ENCODE results near the gene PKM. TPM values are rescaled to one million over a fixed set of nuclear protein-coding genes. Genes with fewer than 3 reads are reported as not detected.

PKM gene
- total and polyA plus RNA-seq, 2 donors (not counting 1 experiment from before 2014, with no cell fraction given), result 1,892 to 2,521 TPM

DNA sequence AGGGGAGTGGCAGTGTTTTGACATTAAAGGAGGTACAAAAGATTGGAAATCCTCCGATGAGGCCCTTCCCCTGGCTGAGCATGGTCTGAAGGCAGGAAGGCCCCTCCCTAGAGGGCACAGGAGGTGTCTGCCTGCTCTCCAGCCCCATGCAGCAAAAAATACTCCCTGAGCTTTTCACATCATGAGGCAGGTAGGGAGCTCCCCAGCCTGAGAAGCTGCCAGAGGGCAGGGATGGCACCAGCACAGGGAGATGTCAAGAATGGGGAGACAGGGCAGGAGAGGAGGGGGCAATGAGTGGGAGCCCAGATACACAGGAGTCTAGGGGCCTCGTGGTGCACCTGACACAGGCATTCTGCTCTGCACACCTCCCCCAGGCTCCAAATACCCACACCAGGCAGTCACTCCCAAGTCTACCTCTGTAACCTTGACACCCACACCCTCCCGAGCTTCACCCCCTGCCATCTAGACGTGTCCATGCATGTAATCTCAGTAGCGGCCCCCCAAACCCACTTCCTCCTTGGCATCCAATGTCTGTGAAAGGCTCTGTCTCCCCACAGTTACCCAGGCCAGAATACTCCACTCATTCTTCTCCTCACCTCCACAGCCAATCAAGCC, 56.3 kb downstream of the PKM start:
- Histone ChIP-seq H3K4me3 (replicated peaks in 1 of 4; ENCODE audit: control extremely low read depth in 1 of 4, insufficient read depth in 1 of 4, low read depth in 3 of 4, low read length in 4 of 4) (no peak overlapping the region), H4K20me1 (ENCODE audit: control insufficient read depth, extremely low read depth, insufficient read depth, low read length) (no peaks in the 10 kb centered on the region), H3K27ac (ENCODE audit: insufficient read depth, low read length) (no peak overlapping the region), H3K9ac (ENCODE audit: insufficient read depth, low read length) (no peak overlapping the region), H3K4me2 (ENCODE audit: extremely low read depth, insufficient read depth, low read length) (no peak overlapping the region), H3K9me3 (ENCODE audit: control insufficient read depth, insufficient read depth, low read depth, low read length) (no peaks in the 10 kb centered on the region), H3K4me1 (ENCODE audit: control insufficient read depth, extremely low read depth, insufficient read depth, low read length) (no peaks in the 10 kb centered on the region), H3K27me3 (ENCODE audit: control insufficient read depth, insufficient read depth, low read length) (peaks cover 7% of the 10 kb centered on the region), H3K36me3 (ENCODE audit: control insufficient read depth, insufficient read depth, low read length) (no peaks in the 10 kb centered on the region), H3K79me2 (ENCODE audit: control insufficient read depth, insufficient read depth, low read length) (no peaks in the 10 kb centered on the region), H2AFZ (ENCODE audit: low read length) (no peak overlapping the region)
- no peak for DNase-seq (ENCODE audit: low read depth in 2 of 2)
- no peak for TF ChIP-seq EZH2 (IDR thresholded peaks at IDR 0.05; ENCODE audit: low read length, missing control alignments)
- TF ChIP-seq, protein P1, sequence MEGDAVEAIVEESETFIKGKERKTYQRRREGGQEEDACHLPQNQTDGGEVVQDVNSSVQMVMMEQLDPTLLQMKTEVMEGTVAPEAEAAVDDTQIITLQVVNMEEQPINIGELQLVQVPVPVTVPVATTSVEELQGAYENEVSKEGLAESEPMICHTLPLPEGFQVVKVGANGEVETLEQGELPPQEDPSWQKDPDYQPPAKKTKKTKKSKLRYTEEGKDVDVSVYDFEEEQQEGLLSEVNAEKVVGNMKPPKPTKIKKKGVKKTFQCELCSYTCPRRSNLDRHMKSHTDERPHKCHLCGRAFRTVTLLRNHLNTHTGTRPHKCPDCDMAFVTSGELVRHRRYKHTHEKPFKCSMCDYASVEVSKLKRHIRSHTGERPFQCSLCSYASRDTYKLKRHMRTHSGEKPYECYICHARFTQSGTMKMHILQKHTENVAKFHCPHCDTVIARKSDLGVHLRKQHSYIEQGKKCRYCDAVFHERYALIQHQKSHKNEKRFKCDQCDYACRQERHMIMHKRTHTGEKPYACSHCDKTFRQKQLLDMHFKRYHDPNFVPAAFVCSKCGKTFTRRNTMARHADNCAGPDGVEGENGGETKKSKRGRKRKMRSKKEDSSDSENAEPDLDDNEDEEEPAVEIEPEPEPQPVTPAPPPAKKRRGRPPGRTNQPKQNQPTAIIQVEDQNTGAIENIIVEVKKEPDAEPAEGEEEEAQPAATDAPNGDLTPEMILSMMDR (conservative IDR thresholded peaks at IDR 0.05 in 1 of 2, IDR thresholded peaks at IDR 0.05 in 1 of 2; ENCODE audit: low read depth in 1 of 2, low read length in 2 of 2), result no peak

DNA sequence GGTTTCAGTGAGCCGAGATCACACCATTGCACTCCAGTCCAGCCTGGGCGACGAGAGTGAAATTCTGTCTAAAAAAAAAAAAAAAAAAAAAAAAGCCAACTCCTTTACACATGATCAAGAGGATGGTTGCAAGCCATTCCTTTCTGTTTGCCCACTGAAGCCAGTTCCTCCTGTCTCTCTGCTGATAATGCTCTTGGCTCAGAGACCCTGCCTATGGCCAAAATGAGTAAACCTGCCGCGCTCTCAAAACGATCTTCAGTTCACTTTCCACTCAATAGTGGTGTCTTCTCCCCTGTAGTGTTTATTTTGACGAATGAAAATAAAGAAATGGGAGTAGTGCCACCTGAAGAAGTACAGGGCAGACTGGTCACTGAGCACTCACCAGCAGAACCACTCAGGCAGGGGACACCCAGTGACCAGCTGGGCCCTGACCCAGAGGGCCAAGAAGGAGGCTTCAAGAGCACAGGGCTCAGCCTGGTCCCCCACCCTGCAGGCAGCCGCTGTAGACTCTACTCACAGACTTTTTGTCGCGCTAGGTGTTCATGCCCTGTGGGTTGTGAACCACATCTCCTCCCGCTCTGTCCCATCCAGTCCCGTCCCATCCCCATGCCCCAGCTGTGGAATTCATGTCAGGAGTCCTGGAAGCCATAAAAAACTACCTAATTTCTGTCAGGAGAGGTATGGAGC, 57.0 kb downstream of the PKM start:
- Histone ChIP-seq H4K20me1 (ENCODE audit: control insufficient read depth, extremely low read depth, insufficient read depth, low read length) (no peaks in the 10 kb centered on the region), H3K27ac (ENCODE audit: insufficient read depth, low read length) (no peak overlapping the region), H3K27me3 (ENCODE audit: control insufficient read depth, insufficient read depth, low read length) (peaks cover 7% of the 10 kb centered on the region), H3K4me2 (ENCODE audit: extremely low read depth, insufficient read depth, low read length) (no peak overlapping the region), H3K9ac (ENCODE audit: insufficient read depth, low read length) (no peak overlapping the region), H3K4me1 (ENCODE audit: control insufficient read depth, extremely low read depth, insufficient read depth, low read length) (no peaks in the 10 kb centered on the region), H3K4me3 (replicated peaks in 1 of 4; ENCODE audit: control extremely low read depth in 1 of 4, insufficient read depth in 1 of 4, low read depth in 3 of 4, low read length in 4 of 4) (no peak overlapping the region), H3K36me3 (ENCODE audit: control insufficient read depth, insufficient read depth, low read length) (no peaks in the 10 kb centered on the region), H3K9me3 (ENCODE audit: control insufficient read depth, insufficient read depth, low read depth, low read length) (no peaks in the 10 kb centered on the region), H2AFZ (ENCODE audit: low read length) (no peak overlapping the region), H3K79me2 (ENCODE audit: control insufficient read depth, insufficient read depth, low read length) (no peaks in the 10 kb centered on the region)
- no peak for DNase-seq (ENCODE audit: low read depth in 2 of 2)
- TF ChIP-seq, protein P1 (conservative IDR thresholded peaks at IDR 0.05 in 1 of 2, IDR thresholded peaks at IDR 0.05 in 1 of 2; ENCODE audit: low read depth in 1 of 2, low read length in 2 of 2), result no peak
- no peak for TF ChIP-seq EZH2 (IDR thresholded peaks at IDR 0.05; ENCODE audit: low read length, missing control alignments)

DNA sequence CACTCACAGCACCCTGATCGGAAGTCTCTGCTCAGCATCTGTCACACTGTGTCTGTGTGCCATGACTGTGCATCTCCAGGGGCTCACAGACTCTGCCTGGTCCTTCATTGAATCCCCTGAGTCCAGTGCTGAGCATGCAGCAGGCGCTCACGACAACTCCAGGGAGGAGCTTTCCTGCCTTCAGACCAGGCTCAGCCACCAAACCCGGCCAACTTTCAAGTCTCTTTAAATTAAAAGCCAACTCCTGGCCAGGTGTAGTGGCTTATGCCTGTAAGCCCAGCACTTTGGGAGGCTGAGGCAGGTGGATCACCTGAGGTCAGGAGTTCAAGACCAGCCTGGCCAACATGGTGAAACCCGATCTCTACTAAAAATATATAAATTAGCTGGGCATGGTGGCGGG, 57.6 kb downstream of the PKM start:
- H3K9ac ChIP-seq (ENCODE audit: insufficient read depth, low read length), result no peak overlapping the region
- no peaks in the 10 kb centered on the region for H3K79me2 ChIP-seq (ENCODE audit: control insufficient read depth, insufficient read depth, low read length)
- H3K27me3 ChIP-seq (ENCODE audit: control insufficient read depth, insufficient read depth, low read length), result peaks cover 7% of the 10 kb centered on the region
- no peak overlapping the region for H2AFZ ChIP-seq (ENCODE audit: low read length)
- H3K4me2 ChIP-seq (ENCODE audit: extremely low read depth, insufficient read depth, low read length), result no peak overlapping the region
- no peaks in the 10 kb centered on the region for H3K36me3 ChIP-seq (ENCODE audit: control insufficient read depth, insufficient read depth, low read length)
- H3K4me3 ChIP-seq (replicated peaks in 1 of 4; ENCODE audit: control extremely low read depth in 1 of 4, insufficient read depth in 1 of 4, low read depth in 3 of 4, low read length in 4 of 4), result no peak overlapping the region
- TF ChIP-seq, protein P1 (conservative IDR thresholded peaks at IDR 0.05 in 1 of 2, IDR thresholded peaks at IDR 0.05 in 1 of 2; ENCODE audit: low read depth in 1 of 2, low read length in 2 of 2), result no peak
- no peak for TF ChIP-seq EZH2 (IDR thresholded peaks at IDR 0.05; ENCODE audit: low read length, missing control alignments)
- H3K4me1 ChIP-seq (ENCODE audit: control insufficient read depth, extremely low read depth, insufficient read depth, low read length), result no peaks in the 10 kb centered on the region
- H3K9me3 ChIP-seq (ENCODE audit: control insufficient read depth, insufficient read depth, low read depth, low read length), result no peaks in the 10 kb centered on the region
- H4K20me1 ChIP-seq (ENCODE audit: control insufficient read depth, extremely low read depth, insufficient read depth, low read length), result no peaks in the 10 kb centered on the region
- DNase-seq (ENCODE audit: low read depth in 2 of 2), result no peak
- no peak overlapping the region for H3K27ac ChIP-seq (ENCODE audit: insufficient read depth, low read length)
